ENCODE measurements around the gene LNP1.

GRCh38 chr3:100425316-100425715 lies 24.0 kb downstream of the LNP1 start:
- TF ChIP-seq CREB1 (IDR thresholded peaks at IDR 0.05) (no peak), CREB1 (CRISPR knock-in tag; IDR thresholded peaks at IDR 0.05) (no peak), POLR2AphosphoS5 (IDR thresholded peaks at IDR 0.05; ENCODE audit: control insufficient read depth, insufficient read depth, low read depth, low read length) (no peak), TAL1 (IDR thresholded peaks at IDR 0.05) (no peak)

Measured in K562 (cell line).